Measurements from ENCODE around the gene HDAC4. TPM values are rescaled to one million over a fixed set of nuclear protein-coding genes. Genes with fewer than 3 reads are reported as not detected.

Gene HDAC4
- total and polyA plus RNA-seq, 10 of the 15 experiments (the other 5 are each of a cell fraction or from before 2014, with no cell fraction given): 0.22 to 15.7 (median 4.8) TPM

DNA sequence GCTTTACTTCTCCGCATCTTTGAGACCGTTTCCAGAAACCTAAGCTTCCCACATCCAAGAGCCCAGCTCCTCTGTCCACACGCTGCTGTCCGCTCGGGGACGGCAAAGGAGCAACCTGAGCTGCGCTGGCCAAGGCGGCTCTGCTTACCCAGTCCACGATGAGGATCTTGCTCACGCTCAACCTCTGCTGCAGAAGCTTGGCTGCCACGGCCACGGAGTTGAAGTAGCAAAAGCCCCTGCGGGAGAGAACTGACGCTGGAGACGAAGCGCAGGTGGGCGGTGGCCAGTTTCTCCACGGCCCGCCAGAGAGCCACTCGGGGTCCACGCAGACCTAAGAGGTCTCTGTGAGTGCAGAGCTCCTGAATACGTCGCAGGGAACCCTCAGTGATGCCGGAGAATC lies 316.8 kb downstream of the HDAC4 start:
- Histone ChIP-seq H3K27me3 (replicated peaks in 1 of 2; ENCODE audit: control insufficient read depth in 2 of 2, insufficient read depth in 2 of 2, low read length in 1 of 2) (no peaks in the 10 kb centered on the region), H3K27ac (ENCODE audit: control insufficient read depth, insufficient read depth) (no peak overlapping the region), H3K4me1 (ENCODE audit: control insufficient read depth, insufficient read depth, low read length) (no peaks in the 10 kb centered on the region), H2AFZ (ENCODE audit: control insufficient read depth, low read depth, low read length) (no peak overlapping the region), H3K9me3 (replicated peaks; ENCODE audit: control insufficient read depth, insufficient read depth, low read length) (no peaks in the 10 kb centered on the region), H4K20me1 (ENCODE audit: control insufficient read depth, insufficient read depth) (no peaks in the 10 kb centered on the region), H3K9ac (ENCODE audit: control insufficient read depth, insufficient read depth, low read length) (no peak overlapping the region), H3K4me2 (ENCODE audit: control insufficient read depth, insufficient read depth) (no peak overlapping the region), H3K36me3 (ENCODE audit: control insufficient read depth in 2 of 2, insufficient read depth in 2 of 2, low read length in 1 of 2) (no peaks in the 10 kb centered on the region), H3K79me2 (ENCODE audit: control insufficient read depth, insufficient read depth, low read length) (no peaks in the 10 kb centered on the region), H3K4me3 (no peak overlapping the region)
- in situ Hi-C loops (cut with MboI) (no loop called here), intact Hi-C loops (cut with micrococcal nuclease; ENCODE audit: unreplicated experiment) (no loop called here)
- RAD21 ChIA-PET (ENCODE audit: unreplicated experiment): no interaction called here
- CTCF ChIA-PET: no interaction called here
- no peak for ATAC-seq
- no peak for FAIRE-seq
- SMC1A ChIA-PET (ENCODE audit: uncharacterized antibody, unreplicated experiment): no interaction called here
- DNase-seq (ENCODE audit: low read depth, low spot score): no peak
- TF ChIP-seq STAT1 (conservative IDR thresholded peaks at IDR 0.05) (no peak), NR2C2 (IDR thresholded peaks at IDR 0.05; ENCODE audit: borderline replicate concordance, control insufficient read depth, insufficient read length, low read depth) (no peak), HCFC1 (IDR thresholded peaks at IDR 0.05; ENCODE audit: low read length) (no peak)
- TF ChIP-seq, protein P1, sequence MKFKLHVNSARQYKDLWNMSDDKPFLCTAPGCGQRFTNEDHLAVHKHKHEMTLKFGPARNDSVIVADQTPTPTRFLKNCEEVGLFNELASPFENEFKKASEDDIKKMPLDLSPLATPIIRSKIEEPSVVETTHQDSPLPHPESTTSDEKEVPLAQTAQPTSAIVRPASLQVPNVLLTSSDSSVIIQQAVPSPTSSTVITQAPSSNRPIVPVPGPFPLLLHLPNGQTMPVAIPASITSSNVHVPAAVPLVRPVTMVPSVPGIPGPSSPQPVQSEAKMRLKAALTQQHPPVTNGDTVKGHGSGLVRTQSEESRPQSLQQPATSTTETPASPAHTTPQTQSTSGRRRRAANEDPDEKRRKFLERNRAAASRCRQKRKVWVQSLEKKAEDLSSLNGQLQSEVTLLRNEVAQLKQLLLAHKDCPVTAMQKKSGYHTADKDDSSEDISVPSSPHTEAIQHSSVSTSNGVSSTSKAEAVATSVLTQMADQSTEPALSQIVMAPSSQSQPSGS (IDR thresholded peaks at IDR 0.05; ENCODE audit: low read length): no peak
- no TSS peak for BruUV-seq (replicated peaks)
- POLR2A ChIA-PET: interaction anchor here (0.5 kb wide), 1 partner anchor 1640 kb away, joined by 3 read pairs; no protein-coding TSS in a partner anchor
- 92% methylated on average over 24 of the region's 24 CpGs for WGBS (ENCODE audit: insufficient coverage, insufficient replicate concordance, low lambda C conversion rate, missing lambda C conversion rate)

DNA sequence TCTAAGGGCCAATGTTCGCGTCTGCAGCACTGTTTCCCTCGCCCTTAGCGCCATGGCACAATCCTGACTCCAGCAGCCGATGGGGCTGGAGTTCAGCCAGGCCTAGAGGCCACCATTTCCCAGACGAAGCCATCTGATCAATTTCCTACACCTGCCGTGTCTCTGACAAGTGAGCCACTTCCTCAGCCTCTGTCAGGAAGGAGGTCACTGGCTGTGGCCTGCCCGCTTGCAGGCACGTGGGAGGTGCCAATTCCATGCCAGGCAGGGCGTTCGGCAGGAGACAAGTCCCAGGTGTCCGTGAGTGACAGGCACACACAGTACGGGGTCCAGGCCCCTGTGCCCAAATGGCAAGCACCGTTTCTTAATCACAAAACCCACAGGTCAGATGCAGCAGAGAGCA lies 318.4 kb downstream of the HDAC4 start:
- ChIA-PET SMC1A (ENCODE audit: uncharacterized antibody, unreplicated experiment) (no interaction called here), POLR2A (no interaction called here), RAD21 (ENCODE audit: unreplicated experiment) (no interaction called here), CTCF (interaction anchor here (0.6 kb wide), 1 partner anchor 846 kb away, joined by 3 read pairs; no protein-coding TSS in a partner anchor)
- H2AFZ ChIP-seq (ENCODE audit: control insufficient read depth, low read depth, low read length): no peak overlapping the region
- H3K9ac ChIP-seq (ENCODE audit: control insufficient read depth, insufficient read depth, low read length): no peak overlapping the region
- no peaks in the 10 kb centered on the region for H3K79me2 ChIP-seq (ENCODE audit: control insufficient read depth, insufficient read depth, low read length)
- no peaks in the 10 kb centered on the region for H3K36me3 ChIP-seq (ENCODE audit: control insufficient read depth in 2 of 2, insufficient read depth in 2 of 2, low read length in 1 of 2)
- H3K27ac ChIP-seq (ENCODE audit: control insufficient read depth, insufficient read depth): no peak overlapping the region
- BruUV-seq (replicated peaks): no TSS peak
- no peaks in the 10 kb centered on the region for H4K20me1 ChIP-seq (ENCODE audit: control insufficient read depth, insufficient read depth)
- no peaks in the 10 kb centered on the region for H3K4me1 ChIP-seq (ENCODE audit: control insufficient read depth, insufficient read depth, low read length)
- in situ Hi-C loops (cut with MboI) (no loop called here), intact Hi-C loops (cut with micrococcal nuclease; ENCODE audit: unreplicated experiment) (no loop called here)
- no peak for TF ChIP-seq ZNF384 (IDR thresholded peaks at IDR 0.05; ENCODE audit: borderline replicate concordance, low read depth, low read length)
- TF ChIP-seq, protein P2, sequence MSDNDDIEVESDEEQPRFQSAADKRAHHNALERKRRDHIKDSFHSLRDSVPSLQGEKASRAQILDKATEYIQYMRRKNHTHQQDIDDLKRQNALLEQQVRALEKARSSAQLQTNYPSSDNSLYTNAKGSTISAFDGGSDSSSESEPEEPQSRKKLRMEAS (IDR thresholded peaks at IDR 0.05; ENCODE audit: low read depth, low read length): no peak
- no peak for TF ChIP-seq WRNIP1 (IDR thresholded peaks at IDR 0.05; ENCODE audit: borderline replicate concordance, low read depth, low read length)
- TF ChIP-seq POLR2A (IDR thresholded peaks at IDR 0.05; ENCODE audit: low read depth, low read length): no peak
- no peak for TF ChIP-seq MTA2 (IDR thresholded peaks at IDR 0.05; ENCODE audit: low read depth)
- TF ChIP-seq CREM (IDR thresholded peaks at IDR 0.05; ENCODE audit: low read depth): no peak
- no peak for TF ChIP-seq IRF4 (IDR thresholded peaks at IDR 0.05; ENCODE audit: low read depth, low read length)
- no peak for TF ChIP-seq TAF1 (IDR thresholded peaks at IDR 0.05; ENCODE audit: borderline replicate concordance, low read depth, low read length)
- TF ChIP-seq, protein P3, sequence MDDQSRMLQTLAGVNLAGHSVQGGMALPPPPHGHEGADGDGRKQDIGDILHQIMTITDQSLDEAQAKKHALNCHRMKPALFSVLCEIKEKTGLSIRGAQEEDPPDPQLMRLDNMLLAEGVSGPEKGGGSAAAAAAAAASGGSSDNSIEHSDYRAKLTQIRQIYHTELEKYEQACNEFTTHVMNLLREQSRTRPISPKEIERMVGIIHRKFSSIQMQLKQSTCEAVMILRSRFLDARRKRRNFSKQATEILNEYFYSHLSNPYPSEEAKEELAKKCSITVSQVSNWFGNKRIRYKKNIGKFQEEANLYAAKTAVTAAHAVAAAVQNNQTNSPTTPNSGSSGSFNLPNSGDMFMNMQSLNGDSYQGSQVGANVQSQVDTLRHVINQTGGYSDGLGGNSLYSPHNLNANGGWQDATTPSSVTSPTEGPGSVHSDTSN (IDR thresholded peaks at IDR 0.05; ENCODE audit: insufficient replicate concordance, low read depth, low read length): no peak
- TF ChIP-seq JUNB (IDR thresholded peaks at IDR 0.05): no peak
- no peak for TF ChIP-seq HDGF (IDR thresholded peaks at IDR 0.05)
- TF ChIP-seq PAX5 (IDR thresholded peaks at IDR 0.05; ENCODE audit: borderline replicate concordance, low read depth, low read length): no peak
- no peak for DNase-seq (ENCODE audit: low read depth, low spot score)
- H3K9me3 ChIP-seq (replicated peaks; ENCODE audit: control insufficient read depth, insufficient read depth, low read length): no peaks in the 10 kb centered on the region
- FAIRE-seq: no peak
- 81% methylated on average over 14 of the region's 14 CpGs for WGBS (ENCODE audit: insufficient coverage, insufficient replicate concordance, low lambda C conversion rate, missing lambda C conversion rate)
- H3K4me2 ChIP-seq (ENCODE audit: control insufficient read depth, insufficient read depth): no peak overlapping the region
- no peak for ATAC-seq
- H3K4me3 ChIP-seq: no peak overlapping the region
- no peaks in the 10 kb centered on the region for H3K27me3 ChIP-seq (replicated peaks in 1 of 2; ENCODE audit: control insufficient read depth in 2 of 2, insufficient read depth in 2 of 2, low read length in 1 of 2)

All from GM12878 (cell line).